GM12801 (cell line): ENCODE results near the gene MSRB1.

ENCODE experiments used
- TF ChIP-seq, protein P1 (sequence below): IDR thresholded peaks from one replicate; pipeline ENCODE4 v1.5.1; 2011; ENCODE audit warnings: control low read depth; ENCODE audit not compliant: insufficient read length; ENCODE audit errors: extremely low read depth

MSRB1 gene

DNA sequence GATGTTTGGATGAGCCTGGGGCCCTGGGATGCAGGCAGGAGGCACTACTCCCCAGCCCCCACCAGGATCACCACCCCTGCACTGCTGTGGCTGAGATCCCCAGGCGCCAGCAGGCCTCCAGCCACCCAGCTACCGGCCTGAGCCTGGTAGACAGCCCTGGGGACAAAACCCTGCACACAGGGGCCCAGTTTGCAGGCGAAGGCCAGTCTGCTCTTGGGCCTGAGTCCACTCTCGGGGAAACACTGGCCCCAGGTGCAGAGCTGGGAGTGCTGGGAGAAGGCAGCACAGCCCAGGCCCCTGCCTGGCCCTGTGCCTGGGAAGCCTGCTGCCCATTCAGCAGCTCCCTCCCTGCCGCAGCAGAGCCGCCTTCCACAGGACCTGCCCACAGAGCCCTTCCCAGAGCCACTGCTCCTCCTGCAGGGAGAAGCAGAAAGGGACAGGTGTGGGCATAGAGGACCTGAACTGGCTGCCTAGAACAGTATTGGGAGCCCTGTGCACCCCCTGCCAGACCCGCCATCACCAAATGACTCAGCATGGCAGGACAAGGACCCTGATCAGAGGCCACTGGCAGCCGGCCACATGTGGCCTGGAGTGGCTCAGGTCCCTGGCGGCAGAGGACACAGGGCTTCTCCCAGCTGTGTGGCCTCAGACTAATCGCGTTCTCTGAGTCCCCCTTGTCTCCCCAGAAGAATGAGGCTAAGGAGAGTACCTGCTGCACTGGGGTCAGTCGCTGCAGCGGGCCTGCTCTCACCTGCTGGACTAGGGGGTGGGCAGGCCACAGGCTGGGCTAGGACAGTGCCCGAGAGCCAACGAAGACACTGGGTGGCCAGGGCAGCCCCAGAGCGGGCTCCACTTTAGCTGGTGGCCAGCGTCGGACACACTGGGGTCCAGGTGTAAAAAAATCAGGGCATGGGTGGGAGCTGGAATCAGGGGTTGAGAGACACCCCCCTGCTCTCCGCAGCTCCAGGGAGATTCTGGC lies 10.7 kb downstream of the MSRB1 start:
- TF ChIP-seq, protein P1, sequence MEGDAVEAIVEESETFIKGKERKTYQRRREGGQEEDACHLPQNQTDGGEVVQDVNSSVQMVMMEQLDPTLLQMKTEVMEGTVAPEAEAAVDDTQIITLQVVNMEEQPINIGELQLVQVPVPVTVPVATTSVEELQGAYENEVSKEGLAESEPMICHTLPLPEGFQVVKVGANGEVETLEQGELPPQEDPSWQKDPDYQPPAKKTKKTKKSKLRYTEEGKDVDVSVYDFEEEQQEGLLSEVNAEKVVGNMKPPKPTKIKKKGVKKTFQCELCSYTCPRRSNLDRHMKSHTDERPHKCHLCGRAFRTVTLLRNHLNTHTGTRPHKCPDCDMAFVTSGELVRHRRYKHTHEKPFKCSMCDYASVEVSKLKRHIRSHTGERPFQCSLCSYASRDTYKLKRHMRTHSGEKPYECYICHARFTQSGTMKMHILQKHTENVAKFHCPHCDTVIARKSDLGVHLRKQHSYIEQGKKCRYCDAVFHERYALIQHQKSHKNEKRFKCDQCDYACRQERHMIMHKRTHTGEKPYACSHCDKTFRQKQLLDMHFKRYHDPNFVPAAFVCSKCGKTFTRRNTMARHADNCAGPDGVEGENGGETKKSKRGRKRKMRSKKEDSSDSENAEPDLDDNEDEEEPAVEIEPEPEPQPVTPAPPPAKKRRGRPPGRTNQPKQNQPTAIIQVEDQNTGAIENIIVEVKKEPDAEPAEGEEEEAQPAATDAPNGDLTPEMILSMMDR, result no peak

DNA sequence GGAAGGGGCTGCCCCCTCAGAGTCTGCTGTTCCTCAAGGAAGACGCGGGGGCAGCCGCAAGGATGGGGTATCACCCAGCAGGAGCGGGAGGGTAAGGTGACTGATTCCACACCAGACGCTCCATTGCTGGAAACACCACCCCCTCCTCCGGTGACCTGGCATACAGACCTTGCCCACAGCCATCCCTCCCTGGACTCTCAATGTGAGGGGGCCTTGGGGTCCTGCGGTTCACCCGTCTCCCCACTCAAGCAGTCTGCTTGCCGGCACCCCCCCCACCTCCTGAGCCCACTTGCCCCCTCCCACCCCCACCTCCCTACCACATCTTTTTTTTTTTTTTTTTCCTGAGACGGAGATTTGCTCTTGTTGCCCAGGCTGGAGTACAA lies 12.7 kb downstream of the MSRB1 start:
- TF ChIP-seq, protein P1, result no peak

GRCh38 chr16:1929578-1930337 lies 13.2 kb downstream of the MSRB1 start:
- TF ChIP-seq, protein P1, result no peak

DNA sequence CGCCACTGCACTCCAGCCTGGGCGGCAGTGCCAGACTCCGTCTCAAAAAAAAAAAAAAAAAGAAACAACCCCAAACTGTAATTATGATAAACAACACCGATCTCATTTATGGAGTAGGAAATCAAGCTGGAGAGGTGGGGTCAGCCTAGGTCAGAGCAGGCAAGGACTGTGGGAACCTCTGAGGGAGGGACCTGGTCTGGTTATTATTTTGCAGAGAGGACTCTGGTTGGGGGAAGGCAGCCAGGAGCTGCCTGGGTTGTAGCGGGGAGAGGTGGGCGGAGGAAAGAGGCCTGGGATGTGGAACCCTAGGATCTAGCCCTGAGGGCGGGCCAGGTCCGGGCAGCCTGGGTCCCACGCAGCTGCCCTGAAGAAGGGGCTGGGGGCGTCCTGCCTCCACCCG lies 13.9 kb downstream of the MSRB1 start:
- TF ChIP-seq, protein P1, result no peak

DNA sequence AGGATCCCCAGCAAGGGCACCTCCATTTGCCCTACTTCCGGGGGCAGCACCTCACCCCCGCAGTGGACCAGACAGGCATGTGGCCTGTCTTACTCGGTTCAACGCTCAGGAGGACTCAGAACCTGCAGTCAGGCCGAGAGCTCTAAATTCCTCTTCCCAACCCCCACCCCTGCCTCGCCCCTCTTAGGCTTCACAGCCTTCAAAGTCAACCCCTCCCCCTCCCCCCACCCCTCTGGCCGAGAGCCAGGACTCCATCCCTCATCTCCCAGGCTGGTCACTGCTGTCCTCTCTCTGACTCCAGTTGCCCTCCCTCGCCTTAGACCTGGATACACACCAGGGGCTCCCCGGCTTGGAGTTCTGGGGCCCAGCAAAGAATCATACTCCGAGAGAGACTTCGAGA lies 16.7 kb downstream of the MSRB1 start:
- TF ChIP-seq, protein P1, result no peak

GRCh38 chr16:1924095-1924494 lies 18.9 kb downstream of the MSRB1 start:
- TF ChIP-seq, protein P1, result no peak

DNA sequence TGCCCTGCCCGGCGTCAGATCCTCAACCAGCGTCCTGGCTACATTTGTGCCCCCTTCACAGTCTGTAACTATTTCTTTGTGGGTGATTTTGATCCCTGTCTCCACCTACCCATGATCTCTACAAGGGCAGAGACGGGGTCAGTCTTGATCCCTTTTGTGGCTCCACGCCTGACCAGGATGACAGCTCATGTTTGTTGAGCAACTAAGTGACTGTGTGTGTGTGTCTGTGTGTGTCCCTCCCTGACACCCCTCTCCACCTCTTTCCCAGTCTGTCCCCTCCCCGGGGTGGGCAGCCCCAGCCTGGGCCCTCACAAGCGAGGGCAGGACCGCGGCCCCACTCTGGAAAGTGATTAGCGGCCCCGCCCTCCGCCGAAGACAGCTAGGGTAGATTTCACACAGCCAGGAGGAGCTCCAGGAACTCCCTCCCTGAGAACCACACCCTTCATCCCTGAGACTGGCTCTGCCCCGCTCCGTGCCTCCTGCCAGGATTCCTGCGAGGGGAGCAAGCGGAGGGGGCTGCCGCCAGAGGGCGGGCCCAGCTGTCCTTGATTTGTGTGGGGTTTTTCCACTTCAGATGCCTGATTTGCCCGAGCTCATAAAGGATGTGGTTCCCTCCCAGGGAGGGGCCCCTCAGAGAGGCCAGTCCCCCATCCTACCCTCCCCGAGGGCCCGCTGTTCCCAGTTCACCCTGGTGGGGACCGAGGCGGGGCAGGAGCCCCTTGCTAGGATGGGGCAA lies 19.5 kb downstream of the MSRB1 start:
- TF ChIP-seq, protein P1, result no peak
